Spinal cord (tissue), 10 donors: Measurements from ENCODE around the gene FAM3D. TPM values are rescaled to one million over a fixed set of nuclear protein-coding genes. Genes with fewer than 3 reads are reported as not detected.

ENCODE experiments used
- DNase-seq, 6 donors: peaks; one replicate each; pipeline versions ENCODE4 v3.0.0 to v3.0.0-alpha.2; 2013 to 2015; ENCODE audit warnings: low spot score in 6 of 6, low read depth in 4 of 6
- H3K27ac ChIP-seq: one replicate; pipeline ENCODE4 v1.5.1; 2013; ENCODE audit warnings: low read depth, low read length, control low read depth
- H3K27me3 ChIP-seq: one replicate; pipeline ENCODE4 v1.6.1; 2013; ENCODE audit warnings: low read length; ENCODE audit not compliant: control insufficient read depth, insufficient read depth
- H3K36me3 ChIP-seq: one replicate; pipeline ENCODE4 v1.6.1; 2013; ENCODE audit warnings: low read length; ENCODE audit not compliant: control insufficient read depth, insufficient read depth
- H3K4me1 ChIP-seq: one replicate; pipeline ENCODE4 v1.6.1; 2013; ENCODE audit warnings: low read length; ENCODE audit not compliant: control insufficient read depth, insufficient read depth
- H3K4me3 ChIP-seq: one replicate; pipeline ENCODE4 v1.5.1; 2013; ENCODE audit warnings: low read depth, low read length, control low read depth
- H3K9me3 ChIP-seq: one replicate; pipeline ENCODE4 v1.6.1; 2013; ENCODE audit warnings: low read length; ENCODE audit not compliant: control insufficient read depth, insufficient read depth
- WGBS: methylation state at CpG from one replicate; pipeline ENCODE4 v1.1.5; 2013; ENCODE audit warnings: missing lambda C conversion rate; ENCODE audit not compliant: insufficient coverage; 5-methylcytosine and 5-hydroxymethylcytosine counted together
- polyA plus RNA-seq, 2 donors: library from polyadenylated mRNA; unstranded; fragments of 120-200 nt; gene quantifications; one replicate each; pipeline ENCODE4 v1.2.1, GENCODE V29; 2013; ENCODE audit not compliant: insufficient read length in 2 of 2
- total RNA-seq, 2 donors: library from RNA; depleted of rRNA in 1 of 2; stranded (reverse); fragments of 120-200 nt in 1 of 2; fragments of >200 nt in 1 of 2; gene quantifications; one replicate each; pipeline versions ENCODE4 v1.2.3 to v1.2.4, GENCODE V29; 2013 to 2014
- donor health status: healthy.

The FAM3D gene
- total and polyA plus RNA-seq, 4 donors = 0.17 to 0.39 (median 0.20) TPM; not detected in 1

- 73% methylated on average over 2 of the region's 3 CpGs for WGBS
- Histone ChIP-seq H3K36me3 (no peaks in the 10 kb centered on the region), H3K27ac (no peak overlapping the region), H3K4me1 (peaks cover 2% of the 10 kb centered on the region), H3K27me3 (no peaks in the 10 kb centered on the region), H3K9me3 (no peaks in the 10 kb centered on the region), H3K4me3 (no peak overlapping the region)
- no peak for DNase-seq
Observed at GRCh38 chr3:58672880-58673279, 6.3 kb upstream of the FAM3D start.

GRCh38 chr3:58672451-58672850 lies 5.9 kb upstream of the FAM3D start:
- no peak overlapping the region for H3K4me3 ChIP-seq
- H3K27ac ChIP-seq = no peak overlapping the region
- no peaks in the 10 kb centered on the region for H3K27me3 ChIP-seq
- H3K4me1 ChIP-seq = peaks cover 2% of the 10 kb centered on the region
- no peak for DNase-seq
- no peaks in the 10 kb centered on the region for H3K36me3 ChIP-seq
- 93% methylated on average over 6 of the region's 8 CpGs for WGBS
- H3K9me3 ChIP-seq = no peaks in the 10 kb centered on the region

GRCh38 chr3:58670506-58671135 lies 4.0 kb upstream of the FAM3D start:
- WGBS = 45% methylated on average over 7 of the region's 9 CpGs
- no peak for DNase-seq
- no peaks in the 10 kb centered on the region for H3K36me3 ChIP-seq

GRCh38 chr3:58668247-58668646 lies 1.7 kb upstream of the FAM3D start:
- Histone ChIP-seq H3K27ac (no peak overlapping the region), H3K36me3 (no peaks in the 10 kb centered on the region)
- WGBS = 87% methylated on average over 8 of the region's 8 CpGs

More at GRCh38 chr3:58670506-58671135, 4.0 kb upstream of the FAM3D start:
- H3K9me3 ChIP-seq = no peaks in the 10 kb centered on the region
- H3K4me1 ChIP-seq = peaks cover 2% of the 10 kb centered on the region
- H3K4me3 ChIP-seq = no peak overlapping the region
- H3K27me3 ChIP-seq = no peaks in the 10 kb centered on the region
- H3K27ac ChIP-seq = no peak overlapping the region

GRCh38 chr3:58667704-58668103 lies 1.1 kb upstream of the FAM3D start:
- no peaks in the 10 kb centered on the region for H3K36me3 ChIP-seq
- peaks cover 2% of the 10 kb centered on the region for H3K4me1 ChIP-seq
- H3K9me3 ChIP-seq = no peaks in the 10 kb centered on the region
- H3K27me3 ChIP-seq = no peaks in the 10 kb centered on the region
- no peak overlapping the region for H3K27ac ChIP-seq
- H3K4me3 ChIP-seq = no peak overlapping the region
- no peak for DNase-seq
- 82% methylated on average over 6 of the region's 6 CpGs for WGBS

More at GRCh38 chr3:58668247-58668646, 1.7 kb upstream of the FAM3D start:
- H3K9me3 ChIP-seq = no peaks in the 10 kb centered on the region
- no peaks in the 10 kb centered on the region for H3K27me3 ChIP-seq
- DNase-seq = no peak
- peaks cover 2% of the 10 kb centered on the region for H3K4me1 ChIP-seq
- H3K4me3 ChIP-seq = no peak overlapping the region

- Histone ChIP-seq H3K27ac (no peak overlapping the region), H3K36me3 (no peaks in the 10 kb centered on the region)
Observed at GRCh38 chr3:58667229-58667628, 655 bp upstream of the FAM3D start.

GRCh38 chr3:58665405-58665804 lies 1.2 kb downstream of the FAM3D start:
- WGBS = 88% methylated on average over 1 of the region's 2 CpGs
- no peaks in the 10 kb centered on the region for H3K36me3 ChIP-seq
- no peak overlapping the region for H3K4me3 ChIP-seq
- H3K4me1 ChIP-seq = no peaks in the 10 kb centered on the region
- no peak overlapping the region for H3K27ac ChIP-seq
- no peak for DNase-seq
- H3K27me3 ChIP-seq = no peaks in the 10 kb centered on the region
- H3K9me3 ChIP-seq = no peaks in the 10 kb centered on the region

More at GRCh38 chr3:58667229-58667628, 655 bp upstream of the FAM3D start:
- Histone ChIP-seq H3K27me3 (no peaks in the 10 kb centered on the region), H3K4me3 (no peak overlapping the region), H3K9me3 (no peaks in the 10 kb centered on the region), H3K4me1 (peaks cover 2% of the 10 kb centered on the region)
- 40% methylated on average over 1 of the region's 1 CpG for WGBS
- DNase-seq = no peak

GRCh38 chr3:58664611-58665010 lies 2.0 kb downstream of the FAM3D start:
- no peaks in the 10 kb centered on the region for H3K36me3 ChIP-seq
- no peak overlapping the region for H3K4me3 ChIP-seq
- H3K4me1 ChIP-seq = no peaks in the 10 kb centered on the region
- 100% methylated on average over 2 of the region's 3 CpGs for WGBS
- no peaks in the 10 kb centered on the region for H3K9me3 ChIP-seq
- no peaks in the 10 kb centered on the region for H3K27me3 ChIP-seq
- no peak overlapping the region for H3K27ac ChIP-seq
- no peak for DNase-seq

GRCh38 chr3:58661836-58662420 lies 4.6 kb downstream of the FAM3D start:
- no peaks in the 10 kb centered on the region for H3K4me1 ChIP-seq
- no peak for DNase-seq
- H3K9me3 ChIP-seq = no peaks in the 10 kb centered on the region
- no peaks in the 10 kb centered on the region for H3K36me3 ChIP-seq
- H3K4me3 ChIP-seq = no peak overlapping the region
- WGBS = 100% methylated on average over 2 of the region's 6 CpGs
- H3K27ac ChIP-seq = no peak overlapping the region
- H3K27me3 ChIP-seq = no peaks in the 10 kb centered on the region

- 86% methylated on average over 3 of the region's 6 CpGs for WGBS
Observed at GRCh38 chr3:58660998-58661397, 5.6 kb downstream of the FAM3D start.

More at GRCh38 chr3:58660998-58661397, 5.6 kb downstream of the FAM3D start:
- Histone ChIP-seq H3K36me3 (no peaks in the 10 kb centered on the region), H3K4me1 (no peaks in the 10 kb centered on the region), H3K9me3 (no peaks in the 10 kb centered on the region), H3K27ac (no peak overlapping the region), H3K4me3 (no peak overlapping the region), H3K27me3 (no peaks in the 10 kb centered on the region)
- no peak for DNase-seq
